DMS 273 (cell line): ENCODE measurements around the gene PPM1M.
A peak's percentile ranks its signal among the peaks of the same experiment; 100 is the strongest.

ENCODE experiments used
- DNase-seq: peaks from one replicate; lab custom pipeline; 2025; ENCODE audit not compliant: unreplicated experiment; lab: John Stamatoyannopoulos, UW

Gene PPM1M

DNA sequence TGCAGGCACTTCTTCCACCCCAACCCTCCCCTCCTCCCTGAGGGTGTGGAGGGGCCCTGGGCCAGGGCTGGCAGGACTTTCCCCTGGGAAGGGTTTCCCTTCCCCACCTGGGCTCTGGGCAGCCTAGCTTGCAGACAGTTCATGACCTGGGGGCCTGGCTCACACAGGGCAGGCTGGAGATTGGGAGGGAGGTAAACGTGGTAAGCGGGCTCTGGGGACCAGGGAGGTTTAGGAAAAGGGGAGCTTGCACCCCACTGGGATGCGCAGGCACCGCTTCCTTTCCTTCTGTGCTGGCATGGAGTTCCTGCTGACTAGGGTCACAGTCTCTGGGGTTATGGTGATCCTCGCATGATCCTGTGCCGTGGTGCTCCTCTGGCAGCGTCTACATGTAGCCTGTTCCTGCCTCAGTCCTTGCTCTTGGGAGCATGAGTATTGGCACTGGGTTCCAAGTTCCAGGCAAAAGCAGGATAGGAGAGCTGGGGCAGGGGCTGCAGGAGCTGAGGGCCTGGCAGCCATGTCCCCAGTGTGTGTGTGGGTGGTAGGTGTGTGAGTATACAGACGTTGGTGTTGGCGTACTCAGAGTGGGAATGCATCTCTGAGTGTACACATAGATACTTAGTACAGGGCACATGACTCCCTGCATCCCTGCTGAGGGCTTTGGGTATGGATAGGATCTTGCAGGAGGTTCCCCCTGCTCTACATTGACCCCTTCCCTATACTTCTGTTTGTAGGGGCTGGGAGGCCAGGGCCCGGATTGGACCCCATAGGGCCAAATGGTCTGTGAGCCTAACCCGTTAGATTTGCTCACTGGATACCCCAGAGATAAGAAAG is 49.0 kb downstream of the PPM1M start:
- DNase-seq = no peak

DNA sequence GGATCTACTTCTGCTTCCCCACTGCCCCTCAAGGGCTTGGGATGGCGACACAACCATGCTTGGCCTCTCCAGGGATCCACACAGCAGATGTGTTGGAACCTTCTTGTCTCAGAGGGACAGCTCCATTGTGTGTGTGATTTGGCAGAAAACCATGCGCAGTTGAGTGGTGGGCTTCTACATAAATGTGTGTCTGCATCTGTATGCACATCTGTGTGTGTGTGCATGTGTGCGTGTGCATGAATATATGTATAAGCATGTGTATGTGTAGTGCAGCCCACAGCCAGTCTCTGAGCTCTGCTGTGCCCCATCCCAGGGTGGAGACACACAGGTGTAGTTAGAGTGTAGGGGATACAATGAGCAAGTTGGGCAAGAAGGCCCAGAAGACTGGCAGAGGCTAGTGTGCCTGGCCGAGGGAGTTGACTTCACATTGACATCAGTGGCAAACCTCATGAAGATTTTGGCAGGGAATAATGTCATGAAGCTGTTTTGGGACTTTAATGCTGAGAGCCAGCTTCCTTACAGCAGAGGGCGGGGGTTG is 50.2 kb downstream of the PPM1M start:
- DNase-seq = no peak

DNA sequence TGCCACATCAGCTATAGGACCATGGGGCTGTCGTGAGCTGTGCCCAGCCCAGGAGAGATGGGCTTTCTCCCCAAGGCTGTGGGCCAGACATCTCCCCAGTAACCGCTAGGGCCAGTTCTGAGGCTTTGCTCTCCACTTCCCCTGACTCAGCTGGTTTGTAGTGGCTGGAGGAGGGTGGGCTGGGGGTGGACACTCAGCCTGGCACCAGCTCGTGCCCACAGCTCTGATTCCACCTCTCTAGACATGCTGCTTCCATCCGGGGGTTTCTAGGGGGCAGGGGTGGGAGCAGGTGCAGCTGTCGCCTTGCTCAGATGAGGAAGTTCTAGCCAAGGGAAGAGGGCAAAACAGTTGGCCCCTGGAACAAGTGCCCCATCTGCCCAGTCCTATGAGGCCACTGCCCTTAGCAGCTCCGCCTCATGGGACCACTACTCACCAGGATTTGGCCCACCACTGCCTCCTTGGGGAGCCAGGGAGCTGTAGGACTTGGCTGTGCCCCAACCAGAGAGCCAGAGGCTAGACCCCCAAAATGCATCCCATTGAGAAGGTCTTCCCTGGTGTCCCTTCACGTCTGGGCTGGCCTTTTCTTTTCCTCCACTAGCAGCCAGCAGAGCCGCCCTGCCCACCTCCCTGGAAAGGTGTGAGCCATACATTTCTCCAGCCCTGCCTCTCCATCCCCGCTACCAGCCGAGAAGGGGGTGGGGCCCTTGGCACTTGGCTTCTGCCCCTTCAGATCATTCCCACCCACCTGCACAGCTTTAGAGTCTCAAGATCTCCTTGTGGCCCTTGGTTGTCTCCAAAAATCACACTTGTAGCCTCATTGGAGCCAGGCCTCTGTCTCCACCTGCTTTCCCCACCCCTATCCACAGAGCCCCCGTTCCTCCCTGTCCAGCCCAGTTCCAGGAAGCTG is 51.9 kb downstream of the PPM1M start:
- peak; percentile 15 for DNase-seq

- no peak for DNase-seq
Measured at GRCh38 chr3:52298149-52299098, 52.9 kb downstream of the PPM1M start.

DNA sequence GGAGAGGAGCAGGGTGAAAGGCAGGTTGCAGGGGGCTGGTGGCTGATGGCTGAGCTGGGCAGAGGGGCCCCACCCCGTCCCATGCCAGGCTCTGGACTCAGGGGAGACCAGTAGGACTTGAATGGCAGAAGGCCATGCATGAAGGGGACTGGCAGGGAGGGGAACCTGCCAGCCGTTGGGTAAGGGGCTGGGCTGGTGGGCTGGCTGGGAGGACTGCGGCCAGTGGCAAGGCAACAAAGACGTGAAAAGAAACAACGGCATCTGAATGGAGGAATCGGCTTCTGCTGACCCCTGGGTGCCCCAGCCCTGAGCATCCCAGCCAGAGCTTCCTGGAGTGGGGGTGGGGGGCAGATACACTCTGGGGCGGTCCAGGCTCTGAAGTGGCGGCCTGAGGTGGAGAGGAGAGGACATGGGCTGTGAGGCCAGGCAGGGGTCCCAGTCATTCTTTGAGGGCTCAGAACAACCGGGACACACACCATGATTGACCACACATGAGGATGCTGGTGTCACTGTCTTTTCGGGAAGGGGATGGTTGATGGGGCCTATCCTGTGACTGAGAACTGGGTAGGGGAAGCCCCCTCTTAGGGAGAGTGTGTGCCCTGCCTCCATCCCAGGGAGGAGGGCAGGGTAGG is 53.8 kb downstream of the PPM1M start:
- DNase-seq = no peak
